ENCODE measurements around the gene MSI2. TPM values are rescaled to one million over a fixed set of nuclear protein-coding genes. Genes with fewer than 3 reads are reported as not detected.

The MSI2 gene
- total RNA-seq, 2 experiments from 2014 or later: 131 to 164 TPM

GRCh38 chr17:57245786-57246185 is 10.5 kb upstream of the MSI2 start:
- no peak overlapping the region for H2AFZ ChIP-seq (ENCODE audit: low read length)
- H3K9me2 ChIP-seq (ENCODE audit: insufficient read depth, low read length): no peaks in the 10 kb centered on the region
- intact Hi-C loops (cut with micrococcal nuclease; ENCODE audit: unreplicated experiment): no loop called here
- H3K4me2 ChIP-seq (ENCODE audit: low read length): no peak overlapping the region
- H3K9me3 ChIP-seq (ENCODE audit: low read length): peaks cover 12% of the 10 kb centered on the region
- no TSS peak for BruUV-seq (replicated peaks)
- H3K4me1 ChIP-seq (ENCODE audit: insufficient read depth, low read length, poor library complexity, severe bottlenecking): peaks cover 19% of the 10 kb centered on the region
- ChIA-PET POLR2A (no interaction called here), CTCF (ENCODE audit: unreplicated experiment) (interaction anchor here (0.5 kb wide), 1 partner anchor 302 kb away, joined by 4 read pairs; no protein-coding TSS in a partner anchor)
- DNase-seq (ENCODE audit: low spot score): no peak
- TF ChIP-seq EZH2phosphoT487 (IDR thresholded peaks at IDR 0.05; ENCODE audit: borderline replicate concordance, low read depth, low read length) (no peak), CTCF (conservative IDR thresholded peaks at IDR 0.05; ENCODE audit: low read length) (no peak)
- no peaks in the 10 kb centered on the region for H3K79me2 ChIP-seq (ENCODE audit: insufficient read depth, low read depth, low read length)
- H3K27ac ChIP-seq (ENCODE audit: low read depth, low read length, poor library complexity, severe bottlenecking): no peak overlapping the region
- no peaks in the 10 kb centered on the region for H4K20me1 ChIP-seq (ENCODE audit: insufficient read depth, low read length)
- no peak overlapping the region for H3K4me3 ChIP-seq (ENCODE audit: low read depth, low read length, poor library complexity, severe bottlenecking)
- H3K36me3 ChIP-seq (ENCODE audit: insufficient read depth, low read length): no peaks in the 10 kb centered on the region

- H3K27ac ChIP-seq (ENCODE audit: low read depth, low read length, poor library complexity, severe bottlenecking): no peak overlapping the region
- H3K79me2 ChIP-seq (ENCODE audit: insufficient read depth, low read depth, low read length): no peaks in the 10 kb centered on the region
- POLR2A ChIA-PET: no interaction called here
- no peak overlapping the region for H3K4me3 ChIP-seq (ENCODE audit: low read depth, low read length, poor library complexity, severe bottlenecking)
- BruUV-seq (replicated peaks): no TSS peak
- no peak overlapping the region for H2AFZ ChIP-seq (ENCODE audit: low read length)
- CTCF ChIA-PET (ENCODE audit: unreplicated experiment): interaction anchor here (0.5 kb wide), 1 partner anchor 302 kb away, joined by 4 read pairs; no protein-coding TSS in a partner anchor
- no peaks in the 10 kb centered on the region for H3K9me2 ChIP-seq (ENCODE audit: insufficient read depth, low read length)
- peaks cover 17% of the 10 kb centered on the region for H3K9me3 ChIP-seq (ENCODE audit: low read length)
- TF ChIP-seq EZH2phosphoT487 (IDR thresholded peaks at IDR 0.05; ENCODE audit: borderline replicate concordance, low read depth, low read length) (no peak), CTCF (conservative IDR thresholded peaks at IDR 0.05; ENCODE audit: low read length) (no peak)
- DNase-seq (ENCODE audit: low spot score): no peak
- peaks cover 19% of the 10 kb centered on the region for H3K4me1 ChIP-seq (ENCODE audit: insufficient read depth, low read length, poor library complexity, severe bottlenecking)
- no peaks in the 10 kb centered on the region for H4K20me1 ChIP-seq (ENCODE audit: insufficient read depth, low read length)
- intact Hi-C loops (cut with micrococcal nuclease; ENCODE audit: unreplicated experiment): no loop called here
- H3K4me2 ChIP-seq (ENCODE audit: low read length): no peak overlapping the region
- no peaks in the 10 kb centered on the region; the same call in 1 of the 2 replicates for H3K36me3 ChIP-seq (ENCODE audit: insufficient read depth, low read length)
Measured at GRCh38 chr17:57246257-57246656, 10.1 kb upstream of the MSI2 start.

GRCh38 chr17:57247261-57247660 is 9.1 kb upstream of the MSI2 start:
- BruUV-seq (replicated peaks): no TSS peak
- H4K20me1 ChIP-seq (ENCODE audit: insufficient read depth, low read length): no peaks in the 10 kb centered on the region
- peaks cover 19% of the 10 kb centered on the region for H3K4me1 ChIP-seq (ENCODE audit: insufficient read depth, low read length, poor library complexity, severe bottlenecking)
- H3K4me3 ChIP-seq (ENCODE audit: low read depth, low read length, poor library complexity, severe bottlenecking): no peak overlapping the region
- POLR2A ChIA-PET: interaction anchor here (1.0 kb wide), 1 partner anchor 31 kb away, joined by 3 read pairs; no protein-coding TSS in a partner anchor
- no peaks in the 10 kb centered on the region for H3K9me2 ChIP-seq (ENCODE audit: insufficient read depth, low read length)
- H3K36me3 ChIP-seq (ENCODE audit: insufficient read depth, low read length): no peaks in the 10 kb centered on the region; the same call in 1 of the 2 replicates
- H3K4me2 ChIP-seq (ENCODE audit: low read length): no peak overlapping the region
- no peak overlapping the region for H2AFZ ChIP-seq (ENCODE audit: low read length)
- no peaks in the 10 kb centered on the region for H3K79me2 ChIP-seq (ENCODE audit: insufficient read depth, low read depth, low read length)
- H3K27ac ChIP-seq (ENCODE audit: low read depth, low read length, poor library complexity, severe bottlenecking): no peak overlapping the region
- intact Hi-C loops (cut with micrococcal nuclease; ENCODE audit: unreplicated experiment): no loop called here
- CTCF ChIA-PET (ENCODE audit: unreplicated experiment): no interaction called here
- H3K9me3 ChIP-seq (ENCODE audit: low read length): peaks cover 24% of the 10 kb centered on the region
- TF ChIP-seq EZH2phosphoT487 (IDR thresholded peaks at IDR 0.05; ENCODE audit: borderline replicate concordance, low read depth, low read length): no peak
- TF ChIP-seq CTCF (conservative IDR thresholded peaks at IDR 0.05; ENCODE audit: low read length): no peak
- DNase-seq (ENCODE audit: low spot score): no peak
